Stomach (tissue), 4 donors: ENCODE data around the gene DCD.

Experiments used
- EP300 ChIP-seq: sonication (generic); formaldehyde crosslinking; IDR thresholded peaks from one replicate; pipeline ENCODE4 v1.6.1; 2017; ENCODE audit warnings: antibody characterized with exemption
- POLR2A ChIP-seq, 4 donors: fragments of 450-650 bp; IDR thresholded peaks; one replicate each; pipeline ENCODE4 v1.6.1; 2016; ENCODE audit warnings: antibody characterized with exemption in 4 of 4, control low read depth in 2 of 4, mild to moderate bottlenecking in 1 of 4, moderate library complexity in 1 of 4
- POLR2AphosphoS5 ChIP-seq, 3 donors: sonication (generic); formaldehyde crosslinking; IDR thresholded peaks; one replicate each; pipeline ENCODE4 v1.6.1; 2016; ENCODE audit warnings: antibody characterized with exemption in 3 of 3
- TF ChIP-seq, protein P1 (sequence below), 7 experiments: fragments of 450-650 bp in 4 of 7; fragments of 200-600 bp in 3 of 7; sonication (generic) in 3 of 7; IDR thresholded peaks; one replicate each; pipeline ENCODE4 v1.5.1; 2016 to 2019; ENCODE audit warnings: antibody characterized with exemption in 7 of 7, control low read depth in 2 of 7, mild to moderate bottlenecking in 1 of 7

- TF ChIP-seq, protein P1, sequence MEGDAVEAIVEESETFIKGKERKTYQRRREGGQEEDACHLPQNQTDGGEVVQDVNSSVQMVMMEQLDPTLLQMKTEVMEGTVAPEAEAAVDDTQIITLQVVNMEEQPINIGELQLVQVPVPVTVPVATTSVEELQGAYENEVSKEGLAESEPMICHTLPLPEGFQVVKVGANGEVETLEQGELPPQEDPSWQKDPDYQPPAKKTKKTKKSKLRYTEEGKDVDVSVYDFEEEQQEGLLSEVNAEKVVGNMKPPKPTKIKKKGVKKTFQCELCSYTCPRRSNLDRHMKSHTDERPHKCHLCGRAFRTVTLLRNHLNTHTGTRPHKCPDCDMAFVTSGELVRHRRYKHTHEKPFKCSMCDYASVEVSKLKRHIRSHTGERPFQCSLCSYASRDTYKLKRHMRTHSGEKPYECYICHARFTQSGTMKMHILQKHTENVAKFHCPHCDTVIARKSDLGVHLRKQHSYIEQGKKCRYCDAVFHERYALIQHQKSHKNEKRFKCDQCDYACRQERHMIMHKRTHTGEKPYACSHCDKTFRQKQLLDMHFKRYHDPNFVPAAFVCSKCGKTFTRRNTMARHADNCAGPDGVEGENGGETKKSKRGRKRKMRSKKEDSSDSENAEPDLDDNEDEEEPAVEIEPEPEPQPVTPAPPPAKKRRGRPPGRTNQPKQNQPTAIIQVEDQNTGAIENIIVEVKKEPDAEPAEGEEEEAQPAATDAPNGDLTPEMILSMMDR (IDR thresholded peaks at IDR 0.05), result no peak
- TF ChIP-seq EP300 (no peak), POLR2A (IDR thresholded peaks at IDR 0.05) (no peak), POLR2AphosphoS5 (IDR thresholded peaks at IDR 0.05) (no peak)
Observed at GRCh38 chr12:54682674-54683073, 34.5 kb upstream of the DCD start.
